Measurements from ENCODE around the gene MST1.

- no peak for TF ChIP-seq CTCF (IDR thresholded peaks at IDR 0.05; ENCODE audit: low read depth, low read length)
- TF ChIP-seq EZH2phosphoT487 (IDR thresholded peaks at IDR 0.05; ENCODE audit: low read depth) = no peak
Measured at GRCh38 chr3:49725906-49726681, 36.8 kb upstream of the MST1 start.
